ENCODE measurements around the gene CD83.

The CD83 gene

GRCh38 chr6:14102383-14102782, 15.2 kb upstream of the CD83 start:
- H3K36me3 ChIP-seq: no peaks in the 10 kb centered on the region
- no peak for TF ChIP-seq CTCF (IDR thresholded peaks at IDR 0.05)
- no peaks in the 10 kb centered on the region for H3K9me3 ChIP-seq
- H3K4me1 ChIP-seq (ENCODE audit: control insufficient read depth in 1 of 2, insufficient read depth in 1 of 2, low read depth in 1 of 2, low read length in 1 of 2): no peaks in the 10 kb centered on the region
- peaks cover 11% of the 10 kb centered on the region for H3K27me3 ChIP-seq
- H3K4me3 ChIP-seq (ENCODE audit: low read depth in 1 of 2, low read length in 1 of 2): no peak overlapping the region
- no peak overlapping the region for H3K27ac ChIP-seq

GRCh38 chr6:14105547-14105946, 12.0 kb upstream of the CD83 start:
- no peak for TF ChIP-seq CTCF (IDR thresholded peaks at IDR 0.05)
- Histone ChIP-seq H3K9me3 (no peaks in the 10 kb centered on the region), H3K4me1 (ENCODE audit: control insufficient read depth in 1 of 2, insufficient read depth in 1 of 2, low read depth in 1 of 2, low read length in 1 of 2) (peaks cover 21 to 22% of the 10 kb centered on the region in 2 experiments), H3K4me3 (ENCODE audit: low read depth in 1 of 2, low read length in 1 of 2) (no peak overlapping the region), H3K36me3 (no peaks in the 10 kb centered on the region), H3K27me3 (peaks cover 8% of the 10 kb centered on the region), H3K27ac (no peak overlapping the region)

- TF ChIP-seq CTCF (IDR thresholded peaks at IDR 0.05): no peak
- H3K27ac ChIP-seq: no peak overlapping the region
Observed at GRCh38 chr6:14107000-14107399, 10.6 kb upstream of the CD83 start.

GRCh38 chr6:14107711-14108494, 9.7 kb upstream of the CD83 start:
- H3K36me3 ChIP-seq: no peaks in the 10 kb centered on the region
- H3K27ac ChIP-seq: no peak overlapping the region
- no peaks in the 10 kb centered on the region for H3K9me3 ChIP-seq
- H3K4me3 ChIP-seq (ENCODE audit: low read depth in 1 of 2, low read length in 1 of 2): no peak overlapping the region
- H3K27me3 ChIP-seq: no peaks in the 10 kb centered on the region
- H3K4me1 ChIP-seq (ENCODE audit: control insufficient read depth in 1 of 2, insufficient read depth in 1 of 2, low read depth in 1 of 2, low read length in 1 of 2): peaks cover 21 to 22% of the 10 kb centered on the region in 2 experiments
- TF ChIP-seq CTCF (IDR thresholded peaks at IDR 0.05): no peak

More at GRCh38 chr6:14107000-14107399, 10.6 kb upstream of the CD83 start:
- no peaks in the 10 kb centered on the region for H3K36me3 ChIP-seq
- H3K4me3 ChIP-seq (ENCODE audit: low read depth in 1 of 2, low read length in 1 of 2): no peak overlapping the region
- peaks cover 21 to 22% of the 10 kb centered on the region in 2 experiments for H3K4me1 ChIP-seq (ENCODE audit: control insufficient read depth in 1 of 2, insufficient read depth in 1 of 2, low read depth in 1 of 2, low read length in 1 of 2)
- no peaks in the 10 kb centered on the region for H3K27me3 ChIP-seq
- no peaks in the 10 kb centered on the region for H3K9me3 ChIP-seq

- Histone ChIP-seq H3K9me3 (no peaks in the 10 kb centered on the region), H3K27ac (peak overlapping the region; percentile 63), H3K36me3 (no peaks in the 10 kb centered on the region), H3K4me1 (ENCODE audit: control insufficient read depth in 1 of 2, insufficient read depth in 1 of 2, low read depth in 1 of 2, low read length in 1 of 2) (peaks cover 21 to 22% of the 10 kb centered on the region in 2 experiments), H3K4me3 (ENCODE audit: low read depth in 1 of 2, low read length in 1 of 2) (peak overlapping the region; percentile 18 to 53), H3K27me3 (no peaks in the 10 kb centered on the region)
- TF ChIP-seq CTCF (IDR thresholded peaks at IDR 0.05): no peak
Observed at GRCh38 chr6:14108571-14109410, 8.8 kb upstream of the CD83 start.

Measured in neutrophil (primary cell).